ENCODE results near the gene CDK6. TPM values are rescaled to one million over a fixed set of nuclear protein-coding genes. Genes with fewer than 3 reads are reported as not detected.

The CDK6 gene
- polyA plus RNA-seq, 1 donor (not counting 4 experiments of a cell fraction or from before 2014, with no cell fraction given) = 53.5 TPM

DNA sequence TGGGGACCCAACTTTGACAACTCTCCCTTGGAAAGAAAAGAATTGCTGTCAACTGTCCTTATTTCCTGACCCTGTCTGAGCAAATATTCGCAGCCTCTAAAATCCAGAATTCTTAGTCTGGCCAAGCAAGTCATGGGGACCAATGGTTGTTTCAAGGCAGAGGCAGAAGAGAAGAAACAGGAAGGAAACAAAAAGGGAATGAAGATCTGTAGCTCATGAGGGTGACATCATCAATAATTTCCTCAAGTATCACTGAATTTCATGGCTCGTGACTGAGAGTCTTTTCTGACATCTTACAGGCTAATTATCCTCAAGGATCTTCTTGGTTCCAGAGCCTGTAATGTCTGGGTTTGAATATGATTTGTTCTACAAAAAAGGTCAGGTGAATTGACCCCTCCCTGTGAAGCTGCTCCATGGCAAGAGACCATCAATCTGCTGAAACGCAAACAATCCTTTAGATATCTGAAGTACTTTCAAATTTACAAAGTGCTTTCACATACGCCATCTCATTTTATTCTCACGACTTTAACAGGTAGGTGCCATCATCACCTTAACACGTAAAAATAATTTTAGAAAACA lies 5.8 kb downstream of the CDK6 start:
- no peak overlapping the region for H2AFZ ChIP-seq (ENCODE audit: control insufficient read depth, low read length)
- no peak for DNase-seq (ENCODE audit: low read depth, low spot score)
- H3K9me1 ChIP-seq (ENCODE audit: control insufficient read depth, extremely low read depth, insufficient read depth, low read length) = peaks cover 2% of the 10 kb centered on the region
- H3K9me3 ChIP-seq (ENCODE audit: control insufficient read depth, low read depth, low read length) = no peaks in the 10 kb centered on the region
- no peak overlapping the region for H3K9ac ChIP-seq (ENCODE audit: control insufficient read depth, extremely low read depth, insufficient read depth, low read length)
- FAIRE-seq = no peak
- H3K4me3 ChIP-seq (ENCODE audit: control insufficient read depth in 2 of 3, extremely low read depth in 1 of 3, insufficient read depth in 2 of 3, low read depth in 1 of 3, low read length in 3 of 3) = no peak overlapping the region
- no peak for TF ChIP-seq EZH2 (IDR thresholded peaks at IDR 0.05; ENCODE audit: low read length)
- TF ChIP-seq, protein P1, sequence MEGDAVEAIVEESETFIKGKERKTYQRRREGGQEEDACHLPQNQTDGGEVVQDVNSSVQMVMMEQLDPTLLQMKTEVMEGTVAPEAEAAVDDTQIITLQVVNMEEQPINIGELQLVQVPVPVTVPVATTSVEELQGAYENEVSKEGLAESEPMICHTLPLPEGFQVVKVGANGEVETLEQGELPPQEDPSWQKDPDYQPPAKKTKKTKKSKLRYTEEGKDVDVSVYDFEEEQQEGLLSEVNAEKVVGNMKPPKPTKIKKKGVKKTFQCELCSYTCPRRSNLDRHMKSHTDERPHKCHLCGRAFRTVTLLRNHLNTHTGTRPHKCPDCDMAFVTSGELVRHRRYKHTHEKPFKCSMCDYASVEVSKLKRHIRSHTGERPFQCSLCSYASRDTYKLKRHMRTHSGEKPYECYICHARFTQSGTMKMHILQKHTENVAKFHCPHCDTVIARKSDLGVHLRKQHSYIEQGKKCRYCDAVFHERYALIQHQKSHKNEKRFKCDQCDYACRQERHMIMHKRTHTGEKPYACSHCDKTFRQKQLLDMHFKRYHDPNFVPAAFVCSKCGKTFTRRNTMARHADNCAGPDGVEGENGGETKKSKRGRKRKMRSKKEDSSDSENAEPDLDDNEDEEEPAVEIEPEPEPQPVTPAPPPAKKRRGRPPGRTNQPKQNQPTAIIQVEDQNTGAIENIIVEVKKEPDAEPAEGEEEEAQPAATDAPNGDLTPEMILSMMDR (optimal IDR thresholded peaks at IDR 0.05 in 1 of 3, IDR thresholded peaks at IDR 0.05 in 1 of 3, conservative IDR thresholded peaks at IDR 0.05 in 1 of 3; ENCODE audit: extremely low read depth in 1 of 3, insufficient read depth in 2 of 3, low read length in 3 of 3) = no peak
- H3K79me2 ChIP-seq (ENCODE audit: control insufficient read depth, insufficient read depth, low read length) = peaks cover 99% of the 10 kb centered on the region
- no peaks in the 10 kb centered on the region for H3K27me3 ChIP-seq (ENCODE audit: control insufficient read depth, extremely low read depth, insufficient read depth, low read length)
- peaks cover 4% of the 10 kb centered on the region for H4K20me1 ChIP-seq (ENCODE audit: control insufficient read depth, extremely low read depth, insufficient read depth, low read length)
- H3K27ac ChIP-seq (ENCODE audit: control insufficient read depth, insufficient read depth, low read length) = peak overlapping the region; percentile 91
- peaks cover 3 to 36% of the 10 kb centered on the region in 2 experiments for H3K36me3 ChIP-seq (ENCODE audit: control insufficient read depth in 2 of 2, extremely low read depth in 1 of 2, insufficient read depth in 2 of 2, low read length in 2 of 2)
- peaks cover 40% of the 10 kb centered on the region for H3K4me1 ChIP-seq (ENCODE audit: control insufficient read depth, extremely low read depth, insufficient read depth, low read length)
- H3K4me2 ChIP-seq (ENCODE audit: control insufficient read depth, extremely low read depth, insufficient read depth, low read depth, low read length) = peak overlapping the region; percentile 93
- dilution Hi-C loops (cut with MboI; ENCODE audit: extremely low pct_ligation_motif_present, low sequenced_read_pairs) = no loop called here

DNA sequence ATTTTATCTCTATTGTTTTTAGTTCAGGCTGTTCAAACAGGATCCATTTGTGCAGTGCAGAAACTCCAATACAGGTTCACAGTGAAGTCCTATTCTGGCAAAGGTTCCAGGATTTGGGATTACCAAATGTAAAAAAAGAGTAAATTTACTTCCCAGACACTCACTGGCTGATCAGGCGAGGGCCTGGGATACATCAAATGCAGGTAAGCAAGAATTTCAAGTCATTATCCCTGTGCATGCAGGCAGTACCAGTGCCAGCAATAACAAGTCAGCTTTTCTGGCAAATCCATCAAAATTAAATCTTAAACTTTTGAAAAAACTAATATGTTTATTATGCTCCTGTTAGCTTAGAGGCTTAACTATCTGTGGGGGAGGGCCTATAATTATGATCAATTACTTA lies 6.3 kb downstream of the CDK6 start:
- Histone ChIP-seq H3K9me3 (ENCODE audit: control insufficient read depth, low read depth, low read length) (no peaks in the 10 kb centered on the region), H3K9me1 (ENCODE audit: control insufficient read depth, extremely low read depth, insufficient read depth, low read length) (peaks cover 2% of the 10 kb centered on the region), H3K4me3 (ENCODE audit: control insufficient read depth in 2 of 3, extremely low read depth in 1 of 3, insufficient read depth in 2 of 3, low read depth in 1 of 3, low read length in 3 of 3) (no peak overlapping the region), H2AFZ (ENCODE audit: control insufficient read depth, low read length) (no peak overlapping the region), H3K27ac (ENCODE audit: control insufficient read depth, insufficient read depth, low read length) (peak overlapping the region; percentile 91), H3K4me1 (ENCODE audit: control insufficient read depth, extremely low read depth, insufficient read depth, low read length) (peaks cover 40% of the 10 kb centered on the region), H4K20me1 (ENCODE audit: control insufficient read depth, extremely low read depth, insufficient read depth, low read length) (peaks cover 4% of the 10 kb centered on the region), H3K27me3 (ENCODE audit: control insufficient read depth, extremely low read depth, insufficient read depth, low read length) (no peaks in the 10 kb centered on the region), H3K36me3 (ENCODE audit: control insufficient read depth in 2 of 2, extremely low read depth in 1 of 2, insufficient read depth in 2 of 2, low read length in 2 of 2) (peaks cover 3 to 36% of the 10 kb centered on the region in 2 experiments), H3K9ac (ENCODE audit: control insufficient read depth, extremely low read depth, insufficient read depth, low read length) (no peak overlapping the region), H3K79me2 (ENCODE audit: control insufficient read depth, insufficient read depth, low read length) (peaks cover 99% of the 10 kb centered on the region), H3K4me2 (ENCODE audit: control insufficient read depth, extremely low read depth, insufficient read depth, low read depth, low read length) (peak overlapping the region; percentile 93)
- no peak for DNase-seq (ENCODE audit: low read depth, low spot score)
- TF ChIP-seq, protein P1 (optimal IDR thresholded peaks at IDR 0.05 in 1 of 3, IDR thresholded peaks at IDR 0.05 in 1 of 3, conservative IDR thresholded peaks at IDR 0.05 in 1 of 3; ENCODE audit: extremely low read depth in 1 of 3, insufficient read depth in 2 of 3, low read length in 3 of 3) = no peak
- TF ChIP-seq EZH2 (IDR thresholded peaks at IDR 0.05; ENCODE audit: low read length) = no peak
- FAIRE-seq = no peak
- dilution Hi-C loops (cut with MboI; ENCODE audit: extremely low pct_ligation_motif_present, low sequenced_read_pairs) = no loop called here

All from keratinocyte (primary cell).